Fibroblast of upper back skin (primary cell): ENCODE results near the gene MAPK14.
"Not testable (repeated sequence)": the region's sequence is repeated elsewhere in the genome, so short reads cannot be mapped to it uniquely, and the experiment has no call there.

Experiments
- DNase-seq: peaks from one replicate; pipeline ENCODE4 v3.0.0-alpha.2; 2013

MAPK14 gene

DNA sequence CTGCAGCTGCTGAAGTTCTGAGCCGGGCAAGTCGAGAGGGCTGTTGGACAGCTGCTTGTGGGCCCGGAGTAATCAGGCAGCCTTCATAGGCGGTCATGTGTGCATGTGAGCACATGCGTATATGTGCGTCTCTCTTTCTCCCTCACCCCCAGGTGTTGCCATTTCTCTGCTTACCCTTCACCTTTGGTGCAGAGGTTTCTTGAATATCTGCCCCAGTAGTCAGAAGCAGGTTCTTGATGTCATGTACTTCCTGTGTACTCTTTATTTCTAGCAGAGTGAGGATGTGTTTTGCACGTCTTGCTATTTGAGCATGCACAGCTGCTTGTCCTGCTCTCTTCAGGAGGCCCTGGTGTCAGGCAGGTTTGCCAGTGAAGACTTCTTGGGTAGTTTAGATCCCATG is 81.5 kb downstream of the MAPK14 start:
- no peak for DNase-seq

DNA sequence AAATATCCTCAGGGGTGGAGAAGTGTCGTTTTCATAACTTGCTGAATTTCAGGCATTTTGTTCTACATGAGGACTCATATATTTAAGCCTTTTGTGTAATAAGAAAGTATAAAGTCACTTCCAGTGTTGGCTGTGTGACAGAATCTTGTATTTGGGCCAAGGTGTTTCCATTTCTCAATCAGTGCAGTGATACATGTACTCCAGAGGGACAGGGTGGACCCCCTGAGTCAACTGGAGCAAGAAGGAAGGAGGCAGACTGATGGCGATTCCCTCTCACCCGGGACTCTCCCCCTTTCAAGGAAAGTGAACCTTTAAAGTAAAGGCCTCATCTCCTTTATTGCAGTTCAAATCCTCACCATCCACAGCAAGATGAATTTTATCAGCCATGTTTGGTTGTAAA is 82.4 kb downstream of the MAPK14 start:
- no peak for DNase-seq

DNA sequence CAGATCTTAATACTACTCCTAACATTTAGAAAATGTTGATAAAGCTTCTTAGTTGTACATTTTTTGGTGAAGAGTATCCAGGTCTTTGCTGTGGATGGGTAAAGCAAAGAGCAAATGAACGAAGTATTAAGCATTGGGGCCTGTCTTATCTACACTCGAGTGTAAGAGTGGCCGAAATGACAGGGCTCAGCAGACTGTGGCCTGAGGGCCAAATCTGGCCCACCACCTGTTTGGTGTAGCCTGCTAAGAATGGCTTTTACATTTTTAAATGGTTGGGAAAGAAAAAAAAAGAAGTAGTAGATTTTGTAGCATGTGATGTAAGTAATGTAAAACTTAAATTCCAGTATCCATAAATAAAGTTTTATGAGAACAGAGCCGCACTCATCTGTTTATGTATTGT is 83.3 kb downstream of the MAPK14 start:
- no peak for DNase-seq

DNA sequence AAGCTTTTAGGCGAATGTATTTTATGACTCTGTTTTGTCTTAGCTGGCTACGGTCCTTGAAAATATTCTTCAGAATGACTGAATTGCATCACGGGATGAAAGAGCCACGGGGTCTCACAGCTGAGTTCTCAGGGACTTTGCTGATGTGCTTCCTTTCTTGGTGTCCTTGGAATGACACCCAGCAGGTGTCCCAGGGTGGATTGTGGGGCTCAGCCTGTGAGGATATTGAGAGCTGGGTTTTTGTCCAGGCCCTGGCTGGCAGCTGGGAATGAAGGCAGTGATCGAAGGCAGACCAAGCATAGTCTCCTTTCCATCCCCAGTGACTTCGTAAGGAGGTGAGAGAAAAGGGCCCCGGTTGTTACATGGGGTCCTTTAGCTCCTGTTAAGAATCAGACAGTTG is 83.9 kb downstream of the MAPK14 start:
- no peak for DNase-seq

DNA sequence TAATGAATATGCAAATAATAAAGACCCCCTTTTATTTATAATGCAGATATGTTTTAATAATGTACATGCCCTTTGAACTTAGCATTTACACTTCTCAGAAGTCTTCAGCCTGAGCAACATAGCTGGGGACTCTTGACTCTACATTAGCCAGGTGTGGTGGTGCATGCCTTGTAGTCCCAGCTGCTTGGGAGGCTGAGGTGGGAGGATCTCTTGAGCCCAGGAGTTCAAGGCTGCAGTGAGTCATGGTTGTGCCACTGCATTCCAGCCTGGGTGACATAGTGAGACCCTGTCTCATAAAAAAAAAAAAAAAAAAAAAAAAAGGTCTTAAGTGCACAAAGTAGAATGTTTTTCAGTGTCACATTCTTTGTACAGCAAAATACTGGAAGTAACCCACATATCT is 85.4 kb downstream of the MAPK14 start:
- no peak for DNase-seq

DNA sequence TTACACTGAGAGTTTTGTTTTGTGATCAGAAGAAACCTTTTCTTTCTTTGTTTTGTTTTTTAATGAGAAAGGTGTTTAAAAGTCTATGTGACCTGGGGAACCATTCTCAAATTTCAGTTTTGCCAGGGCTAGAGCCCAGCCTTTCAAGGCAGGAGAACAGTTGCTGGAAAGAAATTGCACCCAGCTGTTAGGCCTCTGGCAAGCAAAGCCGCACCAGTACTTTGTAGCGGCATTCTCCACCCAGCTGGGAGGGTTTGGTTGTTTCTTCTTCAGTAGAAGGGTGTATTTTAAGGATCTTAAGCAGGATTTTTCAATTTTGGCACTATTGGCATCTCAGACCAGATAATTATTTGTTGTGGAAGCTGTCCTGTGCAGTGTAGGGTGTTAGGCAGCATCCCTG is 86.1 kb downstream of the MAPK14 start:
- DNase-seq = no peak

DNA sequence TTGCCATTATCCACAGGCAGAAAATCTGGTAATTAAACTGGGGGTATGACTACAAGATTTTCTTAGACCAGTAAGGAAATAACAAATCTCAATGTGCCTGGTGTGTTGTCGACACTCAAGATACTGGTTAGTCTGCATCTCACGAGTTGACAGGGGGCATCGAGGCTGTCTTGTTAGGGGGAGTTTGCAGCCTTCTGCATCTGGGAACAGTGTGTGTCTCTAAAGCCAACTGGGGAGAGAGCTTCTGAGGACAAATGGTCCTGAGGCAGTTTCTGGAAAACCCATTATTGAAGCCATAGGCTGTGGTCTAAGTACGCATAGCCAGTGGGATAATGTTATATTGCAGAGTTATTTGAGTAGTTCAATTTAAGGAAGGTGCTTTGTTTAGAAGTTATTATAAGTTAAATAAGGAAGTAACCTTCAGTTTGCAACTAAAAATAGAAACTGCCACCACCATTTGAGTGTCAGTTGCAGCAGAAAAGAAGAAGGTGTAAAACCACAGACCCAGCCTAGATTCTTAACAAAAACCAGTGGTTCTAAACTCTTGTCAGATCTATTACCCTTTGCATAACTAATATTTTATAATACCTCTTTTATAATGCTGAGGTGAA is 87.3 kb downstream of the MAPK14 start:
- no peak for DNase-seq

DNA sequence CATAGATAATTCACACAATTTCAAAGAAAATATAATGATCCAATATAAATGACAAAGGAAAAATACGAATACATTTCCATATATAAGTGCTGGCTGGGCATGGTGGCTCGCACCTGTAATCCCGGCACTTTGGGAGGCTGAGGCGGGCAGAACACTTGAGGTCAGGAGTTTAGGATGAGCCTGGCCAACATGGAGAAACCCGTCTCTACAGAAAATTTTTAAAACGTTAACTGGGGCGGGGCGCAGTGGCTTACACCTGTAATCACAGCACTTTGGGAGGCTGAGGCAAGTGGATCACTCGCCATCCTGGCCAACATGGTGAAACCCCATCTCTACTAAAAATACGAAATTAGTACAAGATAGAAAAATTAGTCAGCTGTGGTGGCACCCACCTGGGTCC is 87.8 kb downstream of the MAPK14 start:
- no peak for DNase-seq

DNA sequence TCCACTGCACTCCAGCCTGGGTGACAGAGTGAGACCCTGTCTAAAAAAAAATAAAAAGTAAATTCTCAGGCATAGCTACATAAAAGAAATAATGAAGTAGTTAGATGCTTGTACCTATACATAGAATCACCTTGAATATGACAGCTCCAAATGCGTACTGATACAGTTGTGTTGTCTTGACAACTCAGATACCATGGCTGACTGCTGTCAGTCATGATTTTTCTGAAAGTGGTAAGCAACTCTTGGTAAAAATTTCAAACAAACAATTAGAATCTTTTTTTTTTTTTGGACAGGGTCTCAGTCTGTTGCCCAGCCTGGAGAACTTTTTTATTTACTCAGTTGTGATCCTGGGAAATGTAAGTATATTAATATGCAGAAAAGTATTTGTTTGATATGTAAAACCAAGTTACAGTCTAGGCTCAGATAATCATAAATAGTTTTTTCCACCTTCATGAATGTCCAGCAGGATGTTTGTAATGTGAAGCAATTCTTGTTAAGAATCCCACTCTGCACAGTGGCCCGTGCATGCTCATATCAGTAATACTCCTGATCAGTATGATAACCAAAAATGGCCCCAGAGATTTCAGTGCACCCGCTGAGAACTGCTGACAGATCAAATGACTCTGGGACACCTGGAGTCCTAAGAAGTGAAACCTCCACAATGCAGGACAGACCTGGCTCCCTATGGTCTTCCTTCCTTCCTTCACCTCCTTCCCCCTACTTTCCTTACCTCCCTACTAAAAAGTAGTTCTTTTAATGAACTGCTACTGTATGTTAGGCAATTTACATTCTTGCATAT is 88.7 kb downstream of the MAPK14 start:
- no peak for DNase-seq

DNA sequence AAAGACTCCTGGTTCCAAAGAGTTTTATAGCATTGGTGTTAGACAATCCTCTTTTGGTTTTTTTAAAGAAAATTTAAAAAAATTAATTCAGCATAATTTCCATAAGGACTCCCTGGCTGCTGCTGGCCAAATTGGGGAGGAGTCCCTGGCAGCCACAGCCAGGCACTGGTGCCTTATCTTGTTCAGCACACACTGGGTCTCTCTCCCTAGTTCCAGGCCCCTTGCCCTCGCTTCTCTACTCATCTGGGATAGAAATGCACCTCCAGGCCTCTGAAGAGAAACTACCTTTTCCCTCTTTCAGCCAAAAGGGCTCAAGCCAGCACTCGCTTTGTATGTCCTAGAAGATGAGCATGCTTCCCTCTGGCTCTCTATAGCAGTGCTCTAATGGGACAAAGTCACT is 89.3 kb downstream of the MAPK14 start:
- DNase-seq = no peak

DNA sequence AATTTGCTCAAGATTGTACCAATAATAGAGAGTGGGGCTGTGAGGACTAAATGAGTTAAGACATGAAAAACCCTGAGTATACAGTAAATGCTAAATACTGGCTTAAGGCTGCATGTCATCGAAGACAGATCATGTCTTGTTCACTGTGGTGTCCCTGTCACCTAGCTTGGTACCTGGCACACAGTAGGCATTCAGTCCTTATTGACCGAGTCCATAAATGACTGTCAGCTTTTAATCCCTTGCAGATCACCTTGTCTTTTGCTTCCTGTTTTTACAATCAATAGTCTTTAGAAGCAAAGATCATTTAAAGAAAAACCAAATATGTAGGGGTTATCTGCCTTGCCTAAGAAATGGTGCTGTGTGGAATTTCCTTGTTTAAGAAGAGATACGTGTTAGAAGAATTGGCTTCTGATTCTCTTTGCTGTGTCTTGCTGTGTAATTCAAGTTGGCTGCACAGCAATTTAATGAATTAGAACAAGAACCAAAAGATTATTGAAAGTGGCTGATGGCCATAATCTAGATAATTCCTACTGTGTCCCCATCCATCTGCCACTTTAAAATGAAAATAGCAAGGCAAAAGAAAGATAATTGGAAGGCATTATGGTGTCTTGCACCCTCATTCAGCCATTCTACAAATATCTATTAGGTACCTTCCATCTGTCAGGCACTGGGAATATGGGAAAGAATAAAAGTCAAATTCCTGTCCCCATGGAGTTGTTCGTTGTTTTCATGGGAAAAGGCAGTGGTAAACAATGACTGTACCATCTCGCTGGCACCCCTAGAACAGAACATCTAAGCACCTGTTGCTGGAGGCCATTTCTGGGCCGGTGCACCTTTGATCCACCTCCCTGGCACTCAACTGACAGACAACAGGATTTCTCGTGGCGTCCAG is 90.3 kb downstream of the MAPK14 start:
- DNase-seq = no peak

DNA sequence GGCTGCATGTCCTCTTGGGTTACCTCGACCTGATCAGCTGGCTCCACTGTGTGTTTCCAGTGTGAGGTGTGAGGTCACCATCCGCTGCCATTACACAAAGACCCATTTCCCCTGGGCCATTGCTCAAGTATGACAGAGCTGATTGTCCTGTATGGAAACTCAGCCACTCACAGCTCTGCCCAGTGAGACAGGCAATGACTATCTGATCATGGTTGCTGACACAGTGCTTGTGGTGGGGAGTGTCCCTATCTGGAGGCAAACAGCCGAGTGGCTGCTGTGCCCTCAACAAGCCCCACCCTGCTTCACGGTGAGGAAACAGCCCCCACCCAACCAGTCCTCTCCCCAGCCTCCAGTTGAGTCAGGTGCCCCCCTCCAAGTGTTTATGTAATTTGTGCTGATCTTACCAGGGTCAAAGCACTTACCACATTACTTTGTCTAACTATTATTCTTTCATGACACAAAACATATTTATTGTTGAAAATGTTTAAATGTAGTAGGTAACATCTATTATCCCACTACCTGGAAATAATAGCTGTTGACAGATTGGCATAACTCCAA is 91.0 kb downstream of the MAPK14 start:
- DNase-seq = no peak

DNA sequence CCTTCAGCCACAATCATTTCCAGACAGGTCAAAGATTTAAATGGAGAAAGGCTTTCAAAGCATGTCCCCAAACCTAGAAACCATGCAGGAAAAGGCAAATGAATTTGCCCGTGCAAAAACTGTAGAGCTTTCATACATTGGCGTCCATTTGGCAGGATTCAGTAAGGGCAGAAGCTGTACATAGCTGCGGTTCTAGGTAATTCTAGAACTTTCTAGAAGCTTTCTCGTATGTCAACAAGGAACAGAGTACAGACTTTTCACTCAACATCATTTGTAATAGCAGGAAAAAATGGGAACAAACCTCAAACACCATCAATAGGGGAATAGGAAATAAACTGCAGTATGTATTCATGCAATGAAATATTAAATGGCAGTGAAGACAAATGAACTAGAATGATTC is 91.6 kb downstream of the MAPK14 start:
- DNase-seq = no peak

DNA sequence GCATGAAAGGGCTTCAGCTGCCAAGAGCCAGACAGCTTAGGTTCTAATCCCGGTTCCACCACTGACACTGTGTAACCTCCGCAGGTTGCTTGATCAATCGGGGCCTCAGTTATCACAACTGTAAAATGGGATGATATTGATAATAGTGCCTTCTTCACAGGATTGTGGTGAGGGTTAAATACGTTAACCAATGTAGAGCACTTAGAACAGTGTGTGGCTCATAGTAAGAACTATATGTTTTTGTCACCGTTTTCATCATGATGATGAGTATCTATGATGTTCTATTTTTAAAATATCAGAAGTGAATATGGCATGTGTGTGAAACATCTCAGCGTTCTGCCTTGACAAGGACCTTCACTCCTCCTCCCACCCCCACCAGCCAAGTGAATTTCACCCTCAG is 92.4 kb downstream of the MAPK14 start:
- DNase-seq = no peak

DNA sequence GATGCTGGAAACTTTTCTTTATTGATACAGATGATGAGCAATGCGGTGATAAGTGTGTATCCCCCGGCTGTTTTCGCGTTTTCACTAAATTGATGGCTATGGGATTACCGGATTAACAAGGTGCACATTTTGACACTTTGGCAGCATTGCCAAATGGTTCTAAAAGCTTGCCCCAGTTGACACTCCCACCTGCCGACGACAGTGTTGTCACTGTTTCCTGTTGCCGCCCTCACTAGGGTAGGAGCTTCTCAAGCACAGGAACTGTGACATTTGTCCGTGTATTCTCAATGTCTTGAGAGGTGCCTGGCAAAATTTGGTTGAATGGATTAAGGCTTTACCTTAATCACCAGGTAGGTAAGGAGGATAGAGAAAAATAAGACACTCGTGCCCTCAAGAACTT is 92.9 kb downstream of the MAPK14 start:
- no peak for DNase-seq

DNA sequence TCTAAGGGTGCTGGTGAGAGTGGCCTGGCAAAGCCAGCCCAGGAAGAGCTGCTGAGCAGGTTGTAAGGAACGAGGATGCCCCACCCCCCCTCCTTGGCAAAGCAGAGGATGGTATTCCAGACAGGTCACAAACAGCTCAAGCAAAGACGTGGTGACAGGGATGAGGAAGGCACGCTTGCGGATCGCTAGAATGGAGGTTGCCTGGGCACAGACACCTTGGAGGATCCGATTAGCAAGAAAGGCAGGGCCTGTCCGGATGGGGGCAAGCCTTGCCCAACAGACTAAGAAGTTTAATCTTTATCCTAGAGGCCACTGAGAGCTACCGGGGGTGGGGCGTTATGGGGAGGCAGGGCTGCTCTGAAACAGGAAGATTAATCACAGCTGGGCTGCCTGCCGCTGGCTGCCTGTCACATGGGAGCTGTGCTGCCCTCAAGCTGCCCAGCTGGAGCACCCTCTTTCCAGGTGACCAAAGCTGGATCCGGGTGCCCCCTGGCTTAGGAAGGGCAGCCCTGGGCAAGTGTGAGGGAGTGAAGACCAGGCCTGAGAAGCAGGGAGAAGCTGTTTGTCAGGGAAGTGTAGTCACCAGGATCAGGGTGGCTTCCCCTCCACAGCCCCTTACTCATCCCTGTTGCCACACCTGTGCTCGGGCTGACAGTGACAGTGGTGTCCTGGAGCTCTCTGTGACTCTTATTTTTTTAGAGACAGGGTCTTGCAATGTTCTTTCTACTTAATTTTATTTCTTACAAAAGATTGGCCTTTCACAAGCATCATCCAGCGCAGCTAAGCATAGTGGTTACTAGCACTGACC is 93.6 kb downstream of the MAPK14 start:
- DNase-seq = peak; percentile 22

DNA sequence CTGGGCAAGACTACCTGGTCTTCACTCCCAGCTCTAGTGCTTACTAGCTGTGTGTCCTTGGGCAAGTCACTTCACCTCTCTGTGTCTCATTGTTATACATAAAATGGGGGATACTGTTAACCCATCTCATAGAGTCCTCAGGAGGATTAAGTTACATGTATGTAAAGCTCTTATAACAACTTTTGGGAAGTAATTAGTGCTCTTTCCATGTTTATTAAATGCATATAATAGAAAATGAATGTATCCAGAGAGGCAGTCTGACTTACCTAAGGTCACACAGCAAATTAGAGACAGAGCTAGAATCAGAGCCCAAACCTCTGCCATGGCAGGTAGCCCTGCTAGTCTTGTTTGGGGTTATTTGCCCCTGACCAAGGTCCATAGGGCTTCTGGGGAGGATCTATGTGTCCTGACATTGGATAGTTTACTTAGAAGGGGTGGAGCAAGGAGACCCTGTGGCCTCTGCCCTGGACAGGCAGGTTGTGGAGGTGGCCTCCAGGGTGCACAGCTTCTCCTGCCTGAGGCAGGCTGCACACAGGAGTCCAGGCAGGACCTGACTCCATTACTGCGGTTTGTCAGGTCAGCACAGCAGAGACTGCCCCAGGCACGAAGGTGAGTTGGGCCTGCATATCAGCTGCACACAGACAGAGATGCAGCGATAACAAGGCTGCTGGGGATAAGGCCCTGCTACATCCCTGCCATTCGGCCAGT is 94.3 kb downstream of the MAPK14 start:
- DNase-seq = no peak

DNA sequence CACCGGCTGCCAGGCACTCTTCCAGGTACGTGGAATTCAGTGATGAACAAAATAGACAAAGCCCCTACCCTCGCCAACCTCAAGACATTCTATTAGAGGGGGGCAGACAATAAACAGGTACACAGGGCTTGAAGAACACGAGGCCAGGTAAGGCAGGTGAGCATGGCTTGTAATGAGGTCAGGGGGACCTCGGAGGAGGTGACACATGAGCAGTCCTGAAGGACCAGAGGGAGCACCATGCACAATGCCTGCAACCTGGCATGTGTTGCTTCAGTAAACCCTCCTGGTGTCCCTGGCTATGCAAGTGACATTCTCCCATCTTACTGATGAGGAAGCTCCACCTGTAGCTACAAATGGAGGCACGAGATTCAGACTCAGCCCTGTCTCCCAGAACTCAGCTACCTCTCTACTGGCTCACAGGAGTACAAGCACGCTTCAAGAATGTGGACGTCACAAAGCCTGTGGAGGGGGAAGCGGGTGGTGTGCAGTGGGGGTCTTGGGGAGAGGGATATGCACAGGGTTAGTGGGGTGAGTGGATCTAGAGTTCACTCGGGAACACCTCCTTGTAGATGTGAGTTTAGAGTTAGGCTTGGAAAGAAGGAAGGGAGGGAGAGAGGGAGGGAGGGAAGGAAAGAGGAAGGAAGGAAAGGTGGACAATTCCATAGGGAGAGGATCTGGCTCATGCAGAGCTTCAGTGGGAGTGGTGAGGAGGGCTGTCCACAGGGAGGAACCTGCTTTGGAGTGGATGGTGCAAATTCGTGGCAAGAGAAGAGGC is 95.1 kb downstream of the MAPK14 start:
- DNase-seq = no peak

DNA sequence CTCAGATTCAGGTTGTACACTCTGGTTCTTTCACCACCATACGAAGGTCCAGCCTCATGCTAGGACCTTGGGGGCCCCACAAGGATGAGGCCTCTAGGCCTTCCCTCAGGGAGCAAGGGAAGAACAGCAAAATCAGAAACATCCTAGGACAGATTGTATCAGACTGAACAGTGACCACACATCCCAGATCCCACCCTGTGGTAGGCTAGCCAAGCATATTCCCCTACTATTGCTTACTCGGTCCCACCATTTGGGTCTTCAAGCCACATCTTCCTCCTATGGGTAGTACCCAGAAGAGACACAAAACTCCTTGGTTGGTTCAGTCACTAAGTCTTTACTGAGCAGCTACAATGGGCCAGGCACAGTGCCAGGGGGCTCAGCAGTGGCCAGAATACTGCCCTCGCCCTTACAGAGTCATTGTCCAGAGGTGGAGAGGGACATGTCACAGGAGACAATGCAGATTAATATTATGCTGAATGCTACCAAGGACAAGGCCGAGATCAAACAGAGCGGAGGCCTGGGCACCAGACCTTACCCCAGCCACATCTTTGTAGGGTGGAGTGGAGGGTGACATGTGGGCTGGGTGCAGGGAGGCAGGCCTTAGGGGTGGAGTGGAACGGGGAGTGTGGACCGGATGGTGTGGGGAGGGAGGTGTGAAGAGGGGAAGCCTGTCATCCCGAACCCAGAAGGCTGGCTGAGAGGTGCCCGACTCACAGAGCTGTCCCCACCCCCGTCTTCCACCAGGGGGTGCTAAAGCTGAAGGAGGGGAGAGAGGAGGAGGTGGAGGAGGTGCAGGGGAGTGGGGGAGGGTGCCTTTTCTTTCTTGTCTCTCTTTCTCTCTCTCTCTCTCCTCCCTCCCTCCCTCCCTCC is 95.9 kb downstream of the MAPK14 start:
- peak; percentile 78 for DNase-seq

DNA sequence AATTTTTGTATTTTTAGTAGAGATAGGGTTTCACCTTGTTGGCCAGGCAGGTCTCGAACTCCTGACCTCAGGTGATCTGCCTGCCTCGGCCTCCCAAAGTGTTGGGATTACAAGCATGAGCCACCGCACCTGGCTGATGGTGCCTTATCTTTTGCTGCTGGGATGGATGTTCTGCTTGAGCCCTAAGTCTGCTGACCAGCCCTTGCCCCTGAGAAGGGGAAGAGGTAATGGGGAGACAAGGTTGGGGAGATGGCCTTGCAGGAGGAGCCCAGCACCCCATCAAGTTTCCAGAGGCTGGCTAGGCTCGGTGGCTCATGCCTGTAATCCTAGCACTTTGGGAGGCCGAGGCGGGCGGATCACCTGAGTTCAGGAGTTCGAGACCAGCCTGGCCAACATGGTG is 96.7 kb downstream of the MAPK14 start:
- DNase-seq = not testable (repeated sequence)
